ENCODE measurements around the gene DIP2A.
A peak's percentile ranks its signal among the peaks of the same experiment; 100 is the strongest.
"Not testable (repeated sequence)": the region's sequence is repeated elsewhere in the genome, so short reads cannot be mapped to it uniquely, and the experiment has no call there.

DIP2A gene

DNA sequence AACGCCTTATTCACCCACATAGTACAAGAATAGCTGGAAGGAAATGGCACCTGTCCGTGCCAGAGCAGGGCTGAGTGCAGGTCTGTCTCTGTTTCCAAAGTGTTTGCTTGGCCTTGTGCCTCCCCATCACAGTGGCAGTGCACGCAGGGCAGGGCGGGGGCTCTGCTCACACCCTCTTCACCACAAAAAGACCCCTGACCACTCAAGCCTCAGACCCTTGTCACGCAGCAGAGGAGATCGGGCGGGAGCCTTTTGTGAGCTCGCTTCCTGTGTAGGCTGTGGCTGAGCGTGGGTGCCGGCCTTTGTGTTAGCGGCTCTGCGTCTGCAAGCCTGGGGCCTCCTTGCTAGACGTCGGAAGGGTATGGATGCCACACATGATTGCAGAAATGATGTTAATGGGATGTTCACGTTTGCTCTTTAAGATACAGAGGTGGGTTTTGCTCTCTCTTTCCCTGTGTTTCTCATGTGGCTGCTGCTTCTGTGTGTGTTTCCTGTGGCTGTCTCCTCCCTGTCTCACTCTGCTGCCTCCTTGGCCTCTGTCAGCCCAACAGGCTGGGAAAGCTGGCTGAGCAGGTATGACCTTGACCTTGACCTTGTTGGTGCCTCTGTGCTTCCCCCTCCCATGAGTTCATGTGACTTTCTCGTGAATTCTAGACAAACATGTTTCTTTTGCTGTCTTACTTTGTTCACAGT lies 100.7 kb downstream of the DIP2A start:
- peak; percentile 70 for DNase-seq

GRCh38 chr21:46560568-46561444 lies 102.1 kb downstream of the DIP2A start:
- no peak for DNase-seq

DNA sequence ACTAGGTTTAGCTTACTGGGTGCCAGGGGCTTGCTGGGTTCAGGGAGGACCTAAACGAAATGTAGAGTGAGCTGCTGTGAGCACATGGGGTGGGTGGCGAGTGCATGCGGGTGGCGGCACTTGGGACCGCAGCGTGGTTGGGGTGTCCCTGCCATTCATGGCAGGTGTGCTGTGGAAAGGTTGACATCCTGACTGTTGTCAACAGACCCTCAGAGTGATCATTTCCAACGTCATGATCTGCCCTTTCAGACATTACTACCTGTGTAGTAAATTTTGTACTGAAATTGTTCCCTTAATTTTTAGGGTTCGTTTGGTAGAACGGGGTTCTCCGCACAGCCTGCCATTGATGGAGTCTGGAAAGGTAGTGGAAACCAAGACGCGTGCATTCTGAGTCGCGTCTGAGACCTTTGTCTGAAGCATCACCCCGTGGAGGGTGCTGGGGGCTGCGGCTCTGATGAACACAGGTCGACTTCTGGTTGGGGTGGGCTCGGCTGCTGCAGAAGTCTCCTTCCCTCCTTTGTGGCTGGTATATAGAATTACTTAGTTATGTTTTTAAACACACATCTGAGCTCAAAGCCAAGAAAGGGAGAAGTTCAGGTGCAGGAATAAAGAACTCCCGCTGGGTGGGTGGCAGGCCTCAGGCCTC lies 102.9 kb downstream of the DIP2A start:
- DNase-seq: no peak

- no peak for DNase-seq
Measured at GRCh38 chr21:46562472-46562871, 103.8 kb downstream of the DIP2A start.

GRCh38 chr21:46562964-46563607 lies 104.4 kb downstream of the DIP2A start:
- DNase-seq: no peak

- DNase-seq: no peak
Measured at GRCh38 chr21:46564391-46564790, 105.7 kb downstream of the DIP2A start.

GRCh38 chr21:46567348-46567747 lies 108.7 kb downstream of the DIP2A start:
- no peak for DNase-seq

GRCh38 chr21:46568562-46568961 lies 109.9 kb downstream of the DIP2A start:
- DNase-seq: no peak

GRCh38 chr21:46569081-46569480 lies 110.4 kb downstream of the DIP2A start:
- no peak for DNase-seq

- DNase-seq: no peak
Measured at GRCh38 chr21:46570119-46570518, 111.4 kb downstream of the DIP2A start.

DNA sequence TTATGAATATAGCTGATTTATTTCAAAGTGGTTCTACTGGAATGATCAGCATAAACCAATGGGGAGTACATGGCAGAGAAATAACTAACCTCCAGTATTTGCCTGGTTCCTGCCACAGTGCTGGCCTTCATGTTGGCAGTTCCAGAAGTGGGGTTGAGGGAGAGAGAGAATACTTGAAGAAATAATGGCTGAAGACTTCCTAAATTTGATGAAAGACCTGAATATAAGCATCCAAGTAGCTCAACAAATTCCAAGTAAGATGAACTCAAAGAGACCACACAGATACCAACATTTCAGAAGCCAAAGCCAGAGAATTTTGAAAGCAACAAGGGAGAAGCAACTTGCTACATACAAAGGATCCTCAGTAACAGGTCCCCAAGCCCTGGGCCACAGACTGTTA lies 111.9 kb downstream of the DIP2A start:
- no peak for DNase-seq

GRCh38 chr21:46572850-46573249 lies 114.2 kb downstream of the DIP2A start:
- DNase-seq: no peak

- not testable (repeated sequence) for DNase-seq
Measured at GRCh38 chr21:46577786-46578185, 119.1 kb downstream of the DIP2A start.

- not testable (repeated sequence) for DNase-seq
Measured at GRCh38 chr21:46579394-46579793, 120.7 kb downstream of the DIP2A start.

GRCh38 chr21:46581780-46582307 lies 123.2 kb downstream of the DIP2A start:
- no peak for DNase-seq

DNA sequence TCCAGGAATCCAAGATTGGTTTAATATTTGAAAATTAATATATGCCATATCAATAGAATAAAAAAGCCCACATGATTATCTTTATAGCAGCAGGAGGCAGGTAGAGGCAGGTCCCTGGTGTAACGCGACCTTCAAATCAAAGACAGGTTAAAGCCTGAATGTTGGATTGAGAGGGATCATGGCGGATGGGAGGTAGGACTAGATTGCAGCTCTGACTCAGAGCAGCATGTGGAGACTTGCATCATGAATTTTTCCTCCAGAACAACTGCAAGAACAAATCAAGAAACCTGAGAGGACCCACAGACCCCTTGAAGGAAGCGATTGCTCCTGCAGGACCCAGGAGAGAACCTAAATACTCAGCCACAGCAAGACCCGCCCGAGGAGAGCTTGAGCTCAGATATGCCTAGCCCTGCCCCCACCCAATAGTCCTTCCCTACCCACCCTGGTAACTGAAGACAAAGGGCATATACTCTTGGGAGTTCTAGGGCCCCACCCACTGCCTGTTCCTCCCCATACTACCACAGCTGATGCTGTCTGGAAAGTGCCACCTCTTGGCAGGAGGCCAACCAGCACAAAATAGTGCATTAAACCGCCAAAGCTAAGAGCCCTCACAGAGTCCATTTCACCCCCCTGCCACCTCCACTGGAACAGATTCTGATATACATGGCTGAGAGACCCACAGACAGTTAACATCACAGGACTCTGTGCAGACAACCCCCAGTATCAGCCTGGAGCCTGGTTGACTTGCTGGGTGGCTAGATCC lies 126.7 kb downstream of the DIP2A start:
- DNase-seq: no peak

GRCh38 chr21:46594276-46594675 lies 135.6 kb downstream of the DIP2A start:
- no peak for DNase-seq

- DNase-seq: no peak
Measured at GRCh38 chr21:46596201-46596600, 137.5 kb downstream of the DIP2A start.

DNA sequence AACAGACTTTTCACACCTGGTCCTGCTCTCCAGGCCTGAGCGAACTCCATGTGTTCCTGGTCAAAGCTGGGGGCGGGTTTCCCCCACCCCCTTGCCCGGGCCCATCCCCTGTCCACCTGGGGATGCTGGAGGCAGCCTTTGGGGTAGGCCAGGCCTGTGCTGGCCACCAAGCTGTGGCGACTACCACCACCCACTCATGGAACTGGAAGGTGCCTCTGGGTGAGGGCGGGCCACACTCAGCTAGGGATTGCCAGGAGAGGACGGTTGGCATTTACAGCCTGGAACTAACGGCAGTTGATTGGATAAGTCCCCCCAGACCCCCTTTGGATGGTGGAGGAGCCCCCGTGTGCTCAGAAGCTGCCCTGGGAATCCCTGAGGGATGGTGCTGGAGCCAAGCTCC lies 138.3 kb downstream of the DIP2A start:
- DNase-seq: no peak

- no peak for DNase-seq
Measured at GRCh38 chr21:46597896-46598343, 139.2 kb downstream of the DIP2A start.

DNA sequence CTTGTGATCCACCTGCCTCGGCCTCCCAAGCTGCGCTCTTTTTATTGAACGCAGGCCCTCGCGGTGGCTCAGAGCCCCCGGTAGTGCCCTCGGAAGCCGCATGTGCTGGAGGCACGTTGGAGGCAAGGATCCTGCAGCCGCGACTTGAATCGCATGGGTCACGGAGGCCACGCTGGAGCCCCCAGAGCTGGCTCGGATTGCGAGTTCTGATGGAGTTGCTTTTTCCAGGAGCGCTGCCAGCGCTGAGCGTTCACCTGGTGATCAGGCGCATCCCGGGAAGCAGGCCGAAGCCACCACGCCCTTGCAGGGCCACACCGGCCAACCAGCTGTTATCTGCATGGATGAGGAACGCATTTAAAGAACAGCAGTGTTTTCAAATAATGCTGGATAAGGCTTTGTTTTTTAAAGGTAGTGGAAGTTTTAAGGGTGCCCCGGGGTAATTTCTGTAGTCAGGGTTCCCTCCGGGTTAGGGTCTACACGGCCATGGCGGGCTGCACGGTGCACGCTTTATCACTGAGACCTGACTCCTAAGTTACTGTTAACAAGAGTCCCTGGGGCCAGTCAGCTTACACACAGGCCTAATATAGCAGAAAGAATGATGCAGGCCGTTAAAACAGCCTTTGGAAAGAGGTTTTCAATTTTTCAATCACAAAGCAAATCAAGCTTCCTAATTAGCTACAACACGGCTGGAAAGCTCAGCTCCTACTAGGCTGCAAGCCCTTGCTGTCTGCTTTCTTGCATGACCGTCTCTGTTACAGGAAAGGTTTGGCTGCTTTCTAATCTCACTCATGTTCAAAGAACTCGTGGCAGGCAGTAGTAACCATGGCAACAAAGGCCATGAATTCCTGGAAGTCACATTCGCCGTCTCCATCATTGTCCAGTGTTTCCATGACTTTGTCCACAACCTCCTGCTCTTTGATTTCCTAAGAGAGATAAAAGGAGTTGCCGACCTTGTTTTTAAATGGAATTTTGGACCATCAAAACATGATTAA lies 140.2 kb downstream of the DIP2A start:
- DNase-seq: no peak
